Prostate gland (tissue), 2 donors: ENCODE results near the gene MMP12. TPM values are rescaled to one million over a fixed set of nuclear protein-coding genes. Genes with fewer than 3 reads are reported as not detected.

ENCODE experiments used
- DNase-seq: peaks from one replicate; pipeline ENCODE4 v3.0.0-alpha.2; 2019; ENCODE audit warnings: low spot score
- H3K27ac ChIP-seq, 2 donors: fragments of 200-600 bp; sonication (generic); 2 replicates each; pipeline ENCODE4 v1.5.1; 2017 to 2019
- H3K27me3 ChIP-seq: fragments of 200-600 bp; sonication (generic); replicated peaks from 2 replicates; pipeline ENCODE4 v1.5.1; 2019; ENCODE audit not compliant: insufficient read depth
- H3K36me3 ChIP-seq, 2 donors: fragments of 200-600 bp; sonication (generic); 1 replicate in 1 of 2; 2 replicates in 1 of 2; pipeline versions ENCODE4 v1.5.1 to v1.8.1; 2017 to 2019
- H3K4me1 ChIP-seq: fragments of 200-600 bp; sonication (generic); replicated peaks from 2 replicates; pipeline ENCODE4 v1.5.1; 2019
- H3K4me3 ChIP-seq, 2 donors: fragments of 200-600 bp; sonication (generic); 2 replicates each; pipeline ENCODE4 v1.5.1; 2017 to 2019
- H3K9me3 ChIP-seq: fragments of 200-600 bp; sonication (generic); 2 replicates; pipeline ENCODE4 v1.5.1; 2017
- CTCF ChIP-seq, 4 experiments: fragments of 200-600 bp in 2 of 4; fragments of 450-650 bp in 2 of 4; sonication (generic) in 2 of 4; IDR thresholded peaks; 1 replicate in 3 of 4; 2 replicates in 1 of 4; pipeline ENCODE4 v1.5.1; 2016 to 2019; ENCODE audit warnings: antibody characterized with exemption in 4 of 4, mild to moderate bottlenecking in 2 of 4, moderate library complexity in 2 of 4
- POLR2A ChIP-seq: fragments of 450-650 bp; IDR thresholded peaks from one replicate; pipeline ENCODE4 v1.6.1; 2016; ENCODE audit warnings: antibody characterized with exemption, mild to moderate bottlenecking
- POLR2AphosphoS5 ChIP-seq: sonication (generic); formaldehyde crosslinking; IDR thresholded peaks from one replicate; pipeline ENCODE4 v1.6.1; 2017; ENCODE audit warnings: antibody characterized with exemption
- WGBS: methylation state at CpG from one replicate; pipeline ENCODE4 v1.1.5; 2018; 5-methylcytosine and 5-hydroxymethylcytosine counted together
- intact Hi-C: fragments of 100-400 bp; cut with DNase I; formaldehyde crosslinking; loops from one replicate; pipeline ENCODE4 v1.14.2; 2022
- total RNA-seq, 2 donors: library from RNA; depleted of rRNA; stranded (reverse); fragments of >200 nt; gene quantifications; one replicate each; pipeline ENCODE4 v1.1.0, GENCODE V29; 2016

Gene MMP12
- total RNA-seq, 2 donors from 2014 or later: not detected

GRCh38 chr11:102837646-102838045, 37.1 kb downstream of the MMP12 start:
- WGBS: 83% methylated on average over 2 of the region's 2 CpGs
- intact Hi-C loops: loop anchor here (10.0 kb wide), 1 partner anchor 107 kb away; no protein-coding TSS in a partner anchor
- no peak for DNase-seq
- H3K9me3 ChIP-seq: no peaks in the 10 kb centered on the region
- H3K27ac ChIP-seq: no peak overlapping the region
- H3K27me3 ChIP-seq: no peaks in the 10 kb centered on the region
- H3K36me3 ChIP-seq: no peaks in the 10 kb centered on the region
- H3K4me1 ChIP-seq: no peaks in the 10 kb centered on the region
- TF ChIP-seq CTCF (IDR thresholded peaks at IDR 0.05) (no peak), POLR2A (no peak), POLR2AphosphoS5 (no peak)
- no peak overlapping the region for H3K4me3 ChIP-seq

- Histone ChIP-seq H3K27ac (no peak overlapping the region), H3K27me3 (no peaks in the 10 kb centered on the region), H3K36me3 (no peaks in the 10 kb centered on the region), H3K9me3 (no peaks in the 10 kb centered on the region), H3K4me1 (no peaks in the 10 kb centered on the region), H3K4me3 (no peak overlapping the region)
- no peak for TF ChIP-seq CTCF (IDR thresholded peaks at IDR 0.05)
- intact Hi-C loops: loop anchor here (10.0 kb wide), 1 partner anchor 108 kb away; no protein-coding TSS in a partner anchor
- DNase-seq: no peak
- WGBS: 92% methylated on average over 2 of the region's 2 CpGs
Observed at GRCh38 chr11:102837156-102837555, 37.6 kb downstream of the MMP12 start.

GRCh38 chr11:102836290-102836875, 38.4 kb downstream of the MMP12 start:
- no peak overlapping the region for H3K27ac ChIP-seq

GRCh38 chr11:102833731-102834130, 41.1 kb downstream of the MMP12 start:
- Histone ChIP-seq H3K4me3 (no peak overlapping the region), H3K9me3 (no peaks in the 10 kb centered on the region), H3K36me3 (no peaks in the 10 kb centered on the region), H3K4me1 (no peaks in the 10 kb centered on the region), H3K27me3 (no peaks in the 10 kb centered on the region), H3K27ac (no peak overlapping the region)
- intact Hi-C loops: loop anchor here (10.0 kb wide), 1 partner anchor 111 kb away; no protein-coding TSS in a partner anchor
- TF ChIP-seq POLR2A: no peak
- no peak for TF ChIP-seq CTCF (IDR thresholded peaks at IDR 0.05)
- TF ChIP-seq POLR2AphosphoS5: no peak
- WGBS: 84% methylated on average over 2 of the region's 2 CpGs
- no peak for DNase-seq

More at GRCh38 chr11:102836290-102836875, 38.4 kb downstream of the MMP12 start:
- Histone ChIP-seq H3K27me3 (no peaks in the 10 kb centered on the region), H3K4me1 (no peaks in the 10 kb centered on the region), H3K36me3 (no peaks in the 10 kb centered on the region), H3K9me3 (no peaks in the 10 kb centered on the region), H3K4me3 (no peak overlapping the region)
- intact Hi-C loops: loop anchor here (10.0 kb wide), 1 partner anchor 108 kb away; no protein-coding TSS in a partner anchor
- 11% methylated on average over 3 of the region's 3 CpGs for WGBS
- DNase-seq: no peak
- TF ChIP-seq POLR2AphosphoS5 (no peak), POLR2A (no peak), CTCF (IDR thresholded peaks at IDR 0.05) (no peak)

GRCh38 chr11:102832612-102833011, 42.2 kb downstream of the MMP12 start:
- intact Hi-C loops: loop anchor here (10.0 kb wide), 1 partner anchor 112 kb away; no protein-coding TSS in a partner anchor
- no peak for DNase-seq
- WGBS: 93% methylated on average over 7 of the region's 7 CpGs
- Histone ChIP-seq H3K36me3 (no peaks in the 10 kb centered on the region), H3K27me3 (no peaks in the 10 kb centered on the region), H3K27ac (no peak overlapping the region), H3K4me1 (no peaks in the 10 kb centered on the region), H3K9me3 (no peaks in the 10 kb centered on the region), H3K4me3 (no peak overlapping the region)
- no peak for TF ChIP-seq POLR2A
